AG09309 (cell line): Measurements from ENCODE around the gene TOP3A.

Experiments used
- DNase-seq: peaks from one replicate; pipeline ENCODE4 v3.0.0-alpha.2; 2010; ENCODE audit warnings: low read depth
- H3K4me3 ChIP-seq: 2 replicates; pipeline ENCODE4 v1.5.1; 2011; ENCODE audit warnings: mild to moderate bottlenecking, low read depth, low read length, moderate library complexity; ENCODE audit not compliant: control insufficient read depth
- TF ChIP-seq, protein P1 (sequence below): IDR thresholded peaks from 2 replicates; pipeline ENCODE4 v1.5.1; 2011; ENCODE audit warnings: mild to moderate bottlenecking, low read depth, low read length, inconsistent platforms; ENCODE audit not compliant: insufficient read depth, control insufficient read depth; ENCODE audit errors: missing control alignments

The TOP3A gene

DNA sequence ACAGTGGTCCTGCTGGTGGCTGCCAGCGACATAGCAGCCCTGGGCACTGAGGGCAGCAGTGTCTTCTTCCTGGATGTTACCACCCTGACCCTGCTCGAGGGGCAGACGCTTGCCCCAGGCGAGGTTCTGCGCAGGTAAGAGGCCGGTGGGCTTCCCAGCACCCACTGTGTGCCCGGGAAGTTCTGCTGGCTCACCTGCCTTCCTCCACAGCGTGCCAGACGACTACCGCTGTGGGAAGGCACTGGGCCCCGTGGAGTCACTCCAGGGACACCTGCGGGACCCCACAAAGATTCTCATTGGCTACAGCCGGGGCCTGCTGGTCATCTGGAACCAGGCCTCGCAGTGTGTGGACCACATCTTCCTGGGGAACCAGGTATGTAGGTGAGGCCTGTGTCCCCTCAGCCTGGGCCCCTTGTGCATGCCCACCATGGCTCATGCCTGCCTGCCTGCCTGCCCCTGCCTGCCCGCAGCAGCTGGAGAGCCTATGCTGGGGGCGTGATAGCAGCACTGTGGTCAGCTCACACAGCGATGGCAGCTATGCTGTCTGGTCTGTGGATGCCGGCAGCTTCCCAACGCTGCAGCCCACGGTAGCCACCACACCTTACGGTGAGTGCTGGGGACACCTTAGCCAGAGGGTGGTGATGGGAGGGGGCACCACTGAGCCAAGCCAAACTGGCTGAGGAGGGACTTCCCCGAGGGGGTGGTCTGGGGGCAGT is 80.8 kb downstream of the TOP3A start:
- no peak for DNase-seq
- H3K4me3 ChIP-seq: no peak overlapping the region
- TF ChIP-seq, protein P1, sequence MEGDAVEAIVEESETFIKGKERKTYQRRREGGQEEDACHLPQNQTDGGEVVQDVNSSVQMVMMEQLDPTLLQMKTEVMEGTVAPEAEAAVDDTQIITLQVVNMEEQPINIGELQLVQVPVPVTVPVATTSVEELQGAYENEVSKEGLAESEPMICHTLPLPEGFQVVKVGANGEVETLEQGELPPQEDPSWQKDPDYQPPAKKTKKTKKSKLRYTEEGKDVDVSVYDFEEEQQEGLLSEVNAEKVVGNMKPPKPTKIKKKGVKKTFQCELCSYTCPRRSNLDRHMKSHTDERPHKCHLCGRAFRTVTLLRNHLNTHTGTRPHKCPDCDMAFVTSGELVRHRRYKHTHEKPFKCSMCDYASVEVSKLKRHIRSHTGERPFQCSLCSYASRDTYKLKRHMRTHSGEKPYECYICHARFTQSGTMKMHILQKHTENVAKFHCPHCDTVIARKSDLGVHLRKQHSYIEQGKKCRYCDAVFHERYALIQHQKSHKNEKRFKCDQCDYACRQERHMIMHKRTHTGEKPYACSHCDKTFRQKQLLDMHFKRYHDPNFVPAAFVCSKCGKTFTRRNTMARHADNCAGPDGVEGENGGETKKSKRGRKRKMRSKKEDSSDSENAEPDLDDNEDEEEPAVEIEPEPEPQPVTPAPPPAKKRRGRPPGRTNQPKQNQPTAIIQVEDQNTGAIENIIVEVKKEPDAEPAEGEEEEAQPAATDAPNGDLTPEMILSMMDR: no peak

- TF ChIP-seq, protein P1: no peak
- DNase-seq: no peak
- H3K4me3 ChIP-seq: no peak overlapping the region
Measured at GRCh38 chr17:18231164-18231563, 83.6 kb downstream of the TOP3A start.

DNA sequence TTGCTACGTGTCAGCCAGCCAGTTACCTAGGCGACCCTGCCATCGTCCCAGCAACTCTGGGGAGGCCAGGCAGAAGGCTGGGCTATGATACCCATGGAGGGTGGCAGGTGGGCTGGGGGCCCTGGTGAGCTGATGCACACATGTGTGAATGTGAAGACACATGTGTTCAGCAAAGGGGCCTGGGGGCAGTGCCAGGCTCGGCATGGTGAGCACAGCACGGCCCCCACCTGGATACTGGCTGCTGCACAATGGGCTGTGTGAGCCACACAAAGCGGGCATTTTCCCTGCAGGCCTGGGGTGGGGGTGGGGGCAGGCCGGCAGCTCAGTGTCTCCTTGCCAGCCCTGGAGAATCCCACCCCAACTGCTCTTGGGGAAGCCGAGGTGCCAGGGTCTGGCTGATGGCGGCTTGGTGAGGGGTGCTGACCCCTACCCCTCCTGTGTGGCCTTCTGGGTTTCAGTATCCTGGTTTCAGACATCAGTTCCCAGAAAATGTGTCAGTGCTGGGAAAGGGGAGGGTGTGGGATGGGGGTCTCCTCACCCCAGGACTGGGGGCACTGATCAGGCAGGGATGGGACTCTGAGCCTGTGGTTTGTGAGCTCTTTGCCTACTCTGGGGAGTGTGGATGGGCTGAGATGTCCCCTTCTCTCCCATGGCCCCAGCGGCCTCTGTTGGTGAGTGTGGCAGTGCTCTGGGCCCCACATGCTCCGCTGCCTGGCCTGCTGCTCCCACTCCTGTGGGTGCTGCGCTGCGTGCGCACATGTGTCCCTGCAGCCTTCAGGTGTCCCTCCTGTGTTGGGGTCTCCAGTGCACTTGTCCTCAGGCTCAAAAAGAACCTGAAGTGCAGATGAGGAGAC is 84.3 kb downstream of the TOP3A start:
- TF ChIP-seq, protein P1: no peak

GRCh38 chr17:18229771-18230170 is 85.0 kb downstream of the TOP3A start:
- TF ChIP-seq, protein P1: no peak
- no peak for DNase-seq
- H3K4me3 ChIP-seq: no peak overlapping the region

More for the DNA sequence above, 84.3 kb downstream of the TOP3A start:
- no peak for DNase-seq
- H3K4me3 ChIP-seq: no peak overlapping the region

DNA sequence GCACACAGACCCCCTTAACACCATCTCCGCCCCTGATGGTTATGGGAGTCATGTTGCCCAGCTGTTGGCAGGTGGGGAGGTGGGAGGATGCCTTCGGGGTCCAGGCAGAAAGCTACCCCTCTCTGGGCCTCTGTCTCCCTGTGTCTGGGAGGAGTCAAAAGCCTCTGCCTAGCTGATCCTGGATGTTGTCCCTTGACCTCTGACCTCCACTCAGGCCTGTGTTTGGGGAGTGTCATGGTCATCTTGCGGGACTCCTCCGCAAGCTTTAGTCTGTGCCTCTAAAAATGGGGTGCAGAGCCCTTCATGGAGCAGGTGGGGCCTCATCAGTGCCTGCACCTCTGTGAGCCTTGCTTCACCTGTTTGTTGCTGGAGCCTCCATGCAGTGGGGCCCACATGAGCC is 85.5 kb downstream of the TOP3A start:
- H3K4me3 ChIP-seq: no peak overlapping the region
- TF ChIP-seq, protein P1: no peak
- DNase-seq: no peak

DNA sequence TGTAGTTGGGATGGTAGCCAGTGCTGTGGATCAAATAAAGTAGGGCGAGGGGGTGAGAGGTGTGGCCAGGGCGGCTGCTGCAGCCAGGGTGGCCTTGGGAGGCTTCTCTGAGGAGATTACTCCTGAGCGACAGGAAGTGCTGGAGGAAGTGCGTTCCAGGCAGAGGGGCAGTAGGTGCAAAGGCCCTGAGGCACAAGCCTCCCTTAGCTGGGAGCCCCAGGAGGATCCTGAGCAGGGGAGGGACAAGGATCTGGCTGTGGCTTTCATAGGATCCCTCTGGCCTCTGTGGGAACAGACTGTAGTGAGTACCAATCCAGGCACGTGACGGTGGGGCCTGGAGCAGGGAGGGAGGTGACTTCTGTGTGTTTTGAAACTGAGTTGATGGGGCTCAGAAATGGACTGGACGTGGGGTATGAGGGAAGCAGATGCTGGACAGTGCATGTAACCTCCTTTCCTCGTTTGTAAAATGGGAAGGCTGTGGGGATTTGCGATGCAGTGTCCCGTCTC is 86.6 kb downstream of the TOP3A start:
- TF ChIP-seq, protein P1: no peak
- H3K4me3 ChIP-seq: no peak overlapping the region
- DNase-seq: no peak
